HepG2 (cell line): Measurements from ENCODE around the gene RSPRY1. TPM values are rescaled to one million over a fixed set of nuclear protein-coding genes. Genes with fewer than 3 reads are reported as not detected.

ENCODE experiments used
- ATAC-seq: fragments of 200-7000 bp; cut with Tn5 transposase; 3 replicates; pipeline ENCODE4 v1.9.1; 2020; ENCODE audit warnings: mild to moderate bottlenecking, moderate library complexity
- BruUV-seq: library from RNA; stranded (reverse); fragments of 400-500 nt; replicated peaks from 2 replicates; lab custom pipeline; 2021; lab: Mats Ljungman, UMichigan
- CTCF ChIA-PET: fragments of 300-600 bp; formaldehyde crosslinking; extraction: SDS; loops from one replicate; lab custom pipeline; 2021; ENCODE audit warnings: low total read pairs, inconsistent platforms, low intra/inter-chr PET ratio; lab: Yijun Ruan, JAX
- POLR2A ChIA-PET: fragments of 350-600 bp; sonication (Branson Sonifier 250); formaldehyde crosslinking; loops from one replicate; lab custom pipeline; 2020; ENCODE audit warnings: antibody characterized with exemption, inconsistent platforms; lab: Yijun Ruan, JAX
- DNase-seq: peaks from one replicate; pipeline ENCODE4 v3.0.0-alpha.2; 2015; ENCODE audit warnings: low spot score
- FAIRE-seq: peaks from 3 replicates; lab custom pipeline; 2011; peaks lifted over from hg19 to GRCh38; lab: Jason Lieb, UNC
- H2AFZ ChIP-seq: one replicate; pipeline ENCODE4 v1.6.1; 2011; ENCODE audit warnings: low read length, inconsistent platforms
- H3K27ac ChIP-seq: fragments of 300-600 bp; 3 replicates; pipeline ENCODE4 v1.8.0; 2011; ENCODE audit warnings: mixed run types, mild to moderate bottlenecking, mixed read lengths, low read length, inconsistent platforms; ENCODE audit not compliant: insufficient read depth; ENCODE audit errors: extremely low read length
- H3K27me3 ChIP-seq, 2 experiments: fragments of 200-600 bp in 1 of 2; 2 replicates in 1 of 2; 3 replicates in 1 of 2; pipeline versions ENCODE4 v1.6.0 to v1.8.0; 2011; ENCODE audit warnings: low read length in 2 of 2, mild to moderate bottlenecking in 2 of 2, moderate library complexity in 2 of 2, inconsistent platforms in 1 of 2; ENCODE audit not compliant: insufficient read depth in 2 of 2, control insufficient read depth in 1 of 2
- H3K36me3 ChIP-seq, 2 experiments: fragments of 200-600 bp in 1 of 2; replicated peaks in 1 of 2; 2 replicates in 1 of 2; 3 replicates in 1 of 2; pipeline versions ENCODE4 v1.5.1 to v1.8.0; 2011; ENCODE audit warnings: low read length in 2 of 2, inconsistent platforms in 1 of 2; ENCODE audit not compliant: insufficient read depth in 2 of 2, control insufficient read depth in 1 of 2
- H3K4me1 ChIP-seq: 2 replicates; pipeline ENCODE4 v1.5.1; 2012; ENCODE audit warnings: low read length, inconsistent platforms; ENCODE audit not compliant: insufficient read depth
- H3K4me2 ChIP-seq: 2 replicates; pipeline ENCODE4 v1.6.0; 2011; ENCODE audit warnings: low read depth, low read length, inconsistent platforms
- H3K4me3 ChIP-seq, 3 experiments: fragments of 200-600 bp in 1 of 3; sonication (generic), shearing (Covaris generic) in 1 of 3; replicated peaks in 1 of 3; 2 replicates each; pipeline ENCODE4 v1.5.1; 2011 to 2016; ENCODE audit warnings: low read length in 3 of 3, inconsistent platforms in 2 of 3, low read depth in 2 of 3, mild to moderate bottlenecking in 2 of 3, control low read depth in 1 of 3, mixed read lengths in 1 of 3; ENCODE audit not compliant: insufficient read depth in 1 of 3
- H3K79me2 ChIP-seq: one replicate; pipeline ENCODE4 v1.6.1; 2011; ENCODE audit warnings: low read length, inconsistent platforms; ENCODE audit not compliant: insufficient read depth
- H3K9ac ChIP-seq: 2 replicates; pipeline ENCODE4 v1.6.0; 2011; ENCODE audit warnings: mild to moderate bottlenecking, low read depth, low read length, inconsistent platforms; ENCODE audit not compliant: insufficient read depth
- H3K9me3 ChIP-seq: 2 replicates; pipeline ENCODE4 v1.5.1; 2012; ENCODE audit warnings: mild to moderate bottlenecking, low read length
- H4K20me1 ChIP-seq: 2 replicates; pipeline ENCODE4 v1.6.0; 2011; ENCODE audit warnings: inconsistent platforms, mild to moderate bottlenecking, low read length, moderate library complexity; ENCODE audit not compliant: insufficient read depth
- ESRRA ChIP-seq: sonication (generic); formaldehyde crosslinking; IDR thresholded peaks from 2 replicates; pipeline ENCODE4 v1.5.1; 2020; ENCODE audit warnings: mild to moderate bottlenecking, low read depth, missing genetic modification reagents
- GATAD1 ChIP-seq: IDR thresholded peaks from 2 replicates; pipeline ENCODE4 v1.6.1; 2016; ENCODE audit warnings: missing genetic modification reagents, missing compliant biosample characterization
- GRHL1 ChIP-seq: sonication (generic); formaldehyde crosslinking; conservative IDR thresholded peaks from 2 replicates; pipeline ENCODE4 v1.8.0; 2022; ENCODE audit warnings: missing genetic modification reagents
- HNRNPL ChIP-seq: fragments of 200-400 bp; formaldehyde crosslinking; IDR thresholded peaks from 2 replicates; pipeline ENCODE4 v1.6.1; 2017; ENCODE audit warnings: mild to moderate bottlenecking, low read depth, low read length
- NCOA1 ChIP-seq: sonication (generic); formaldehyde crosslinking; IDR thresholded peaks from 2 replicates; pipeline ENCODE4 v1.9.0; 2021; ENCODE audit warnings: missing genetic modification reagents
- POGZ ChIP-seq: sonication (generic); formaldehyde crosslinking; IDR thresholded peaks from 2 replicates; pipeline ENCODE4 v1.4.0; 2020; ENCODE audit warnings: mild to moderate bottlenecking, missing genetic modification reagents
- ZBTB1 ChIP-seq: sonication (generic); formaldehyde crosslinking; IDR thresholded peaks from 2 replicates; pipeline ENCODE4 v1.4.0; 2020; ENCODE audit warnings: missing genetic modification reagents, borderline replicate concordance
- ZIK1 ChIP-seq: sonication (generic); formaldehyde crosslinking; IDR thresholded peaks from 2 replicates; pipeline ENCODE4 v1.5.0; 2020; ENCODE audit warnings: mild to moderate bottlenecking, low read depth, missing genetic modification reagents, borderline replicate concordance
- ZNF17 ChIP-seq: sonication (generic); formaldehyde crosslinking; IDR thresholded peaks from 2 replicates; pipeline ENCODE4 v1.5.0; 2020; ENCODE audit warnings: mild to moderate bottlenecking, missing genetic modification reagents
- ZNF296 ChIP-seq: sonication (generic); formaldehyde crosslinking; conservative IDR thresholded peaks from 2 replicates; pipeline ENCODE4 v1.5.0; 2020; ENCODE audit warnings: mild to moderate bottlenecking, missing genetic modification reagents
- ZNF563 ChIP-seq: sonication (generic); formaldehyde crosslinking; IDR thresholded peaks from 2 replicates; pipeline ENCODE4 v1.8.0; 2022; ENCODE audit warnings: mild to moderate bottlenecking, moderate library complexity, missing genetic modification reagents
- ZNF720 ChIP-seq: sonication (generic); formaldehyde crosslinking; IDR thresholded peaks from 2 replicates; pipeline ENCODE4 v1.4.0; 2020; ENCODE audit warnings: missing genetic modification reagents
- in situ Hi-C: cut with HindIII; loops from 2 replicates; pipeline ENCODE4 v1.10.0; 2017; ENCODE audit warnings: low pct_unique_long_range_greater_than_20kb; ENCODE audit not compliant: extremely low pct_ligation_motif_present
- intact Hi-C: fragments of 100-400 bp; cut with micrococcal nuclease; formaldehyde crosslinking; loops from one replicate; pipeline ENCODE4 v1.10.0; 2022; ENCODE audit not compliant: unreplicated experiment
- polyA plus RNA-seq, 8 experiments: library from polyadenylated mRNA; depleted of rRNA in 3 of 8; stranded (reverse) in 7 of 8; unstranded in 1 of 8; fragments of >200 nt; fragmentation: Illumina TruSeq in 4 of 8; extraction: Trizol in 4 of 8; gene quantifications; 2 replicates each; pipeline versions ENCODE4 v1.2.1 to v1.2.3, GENCODE V29; 2011 to 2016; ENCODE audit warnings: low read depth in 4 of 8, missing spikeins in 1 of 8, mixed read lengths in 1 of 8; ENCODE audit not compliant: insufficient read depth in 1 of 8
- total RNA-seq, 5 experiments: library from RNA; depleted of rRNA; stranded (reverse); fragments of >200 nt; fragmentation: Illumina TruSeq; extraction: Trizol; gene quantifications; 2 replicates each; pipeline ENCODE4 v1.2.3, GENCODE V29; 2016; ENCODE audit warnings: low read depth in 1 of 5

RSPRY1 gene
- total and polyA plus RNA-seq, 2 of the 13 experiments (the other 11 are each of a cell fraction or from before 2014, with no cell fraction given): 53.4 to 61.0 TPM

- Histone ChIP-seq H2AFZ (no peak overlapping the region), H3K79me2 (no peaks in the 10 kb centered on the region), H3K27me3 (no peaks in the 10 kb centered on the region), H3K4me3 (no peak overlapping the region), H3K4me2 (no peak overlapping the region), H3K9me3 (no peaks in the 10 kb centered on the region), H3K4me1 (no peaks in the 10 kb centered on the region), H3K9ac (no peak overlapping the region), H4K20me1 (no peaks in the 10 kb centered on the region), H3K27ac (no peak overlapping the region), H3K36me3 (peaks cover 44 to 79% of the 10 kb centered on the region in 2 experiments)
- in situ Hi-C loops: no loop called here
- TF ChIP-seq ZBTB1 (CRISPR knock-in tag) (no peak), HNRNPL (no peak), ZNF720 (CRISPR knock-in tag) (no peak), POGZ (no peak), GRHL1 (CRISPR knock-in tag) (no peak), ZNF563 (no peak), GATAD1 (no peak), NCOA1 (CRISPR knock-in tag) (no peak), ZNF296 (CRISPR knock-in tag) (no peak), ZIK1 (CRISPR knock-in tag) (no peak), ZNF17 (no peak), ESRRA (CRISPR knock-in tag) (no peak)
- ChIA-PET CTCF (no interaction called here), POLR2A (no interaction called here)
- no peak for FAIRE-seq
- ATAC-seq: no peak
- intact Hi-C loops: no loop called here
- BruUV-seq: no TSS peak
- no peak for DNase-seq
These were observed 48.6 kb downstream of the RSPRY1 start for GRCh38 chr16:57234707-57235092.
